ENCODE results near the gene SLX1A.
"Not testable (repeated sequence)": the region's sequence is repeated elsewhere in the genome, so short reads cannot be mapped to it uniquely, and the experiment has no call there.

The SLX1A gene

GRCh38 chr16:30184891-30185682 is 8.6 kb upstream of the SLX1A start:
- peak in 1 of 5 experiments; percentile 7 for DNase-seq

DNA sequence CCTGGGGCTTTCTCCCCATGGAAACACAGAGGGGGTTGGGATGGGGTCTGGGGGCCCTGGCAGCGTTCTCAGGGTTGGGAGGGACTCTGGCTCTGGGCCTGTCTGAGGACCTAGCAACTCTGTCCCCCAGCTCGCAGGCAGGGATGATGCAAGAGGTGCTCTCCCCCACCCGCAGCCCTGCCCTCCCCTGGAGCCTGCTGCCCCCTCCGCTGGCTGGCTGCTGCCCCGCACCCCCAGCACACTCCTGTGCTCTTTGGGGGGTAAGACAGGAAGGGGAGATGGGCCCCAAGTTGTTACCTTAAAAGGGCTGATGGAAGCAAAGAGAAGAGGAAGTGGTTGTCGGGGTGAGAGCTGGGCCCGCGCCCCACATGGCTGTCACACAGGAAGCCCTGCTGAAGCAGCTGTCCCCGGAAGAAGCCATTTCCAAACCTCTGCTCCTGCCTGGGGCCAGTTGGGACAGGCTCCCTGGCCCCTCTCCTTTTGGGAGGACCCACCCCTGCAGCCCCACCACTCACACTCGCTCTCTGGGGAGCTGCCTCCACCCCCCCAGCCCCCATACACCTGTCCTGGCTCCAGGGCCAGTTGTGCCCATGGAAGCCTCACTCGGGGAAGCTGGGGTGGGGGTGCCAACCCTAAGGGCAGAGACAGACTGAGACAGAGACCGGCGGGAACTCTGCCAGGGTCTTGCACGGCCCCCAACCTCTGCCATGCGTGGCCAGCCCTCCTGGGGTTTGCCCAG is 7.8 kb upstream of the SLX1A start:
- peak; percentile 43 to 99 (median 74) for DNase-seq

- no peak for DNase-seq
These were observed 7.3 kb upstream of the SLX1A start for GRCh38 chr16:30186444-30186781.

DNA sequence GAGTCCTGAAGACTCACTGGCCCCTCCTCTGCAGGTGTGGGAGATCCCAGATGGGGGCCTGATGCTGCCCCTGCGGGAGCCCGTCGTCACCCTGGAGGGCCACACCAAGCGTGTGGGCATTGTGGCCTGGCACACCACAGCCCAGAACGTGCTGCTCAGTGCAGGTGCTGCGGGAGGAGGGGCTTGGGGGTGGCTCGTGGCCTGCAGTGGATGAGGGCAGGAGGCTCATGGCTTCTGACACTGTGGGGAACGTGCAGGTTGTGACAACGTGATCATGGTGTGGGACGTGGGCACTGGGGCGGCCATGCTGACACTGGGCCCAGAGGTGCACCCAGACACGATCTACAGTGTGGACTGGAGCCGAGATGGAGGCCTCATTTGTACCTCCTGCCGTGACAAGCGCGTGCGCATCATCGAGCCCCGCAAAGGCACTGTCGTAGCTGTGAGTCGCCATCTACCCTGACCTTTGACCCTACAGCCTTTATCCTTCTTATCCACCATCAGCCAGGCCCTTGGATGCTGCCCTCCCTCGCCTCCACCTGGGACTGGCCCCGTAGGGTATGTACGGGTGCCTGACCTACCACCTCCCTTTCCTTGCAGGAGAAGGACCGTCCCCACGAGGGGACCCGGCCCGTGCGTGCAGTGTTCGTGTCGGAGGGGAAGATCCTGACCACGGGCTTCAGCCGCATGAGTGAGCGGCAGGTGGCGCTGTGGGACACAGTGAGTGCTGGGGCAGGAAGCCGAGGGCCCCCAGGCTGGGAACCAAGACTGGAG is 6.7 kb upstream of the SLX1A start:
- peak; percentile 76 to 89 (median 83) for DNase-seq

DNA sequence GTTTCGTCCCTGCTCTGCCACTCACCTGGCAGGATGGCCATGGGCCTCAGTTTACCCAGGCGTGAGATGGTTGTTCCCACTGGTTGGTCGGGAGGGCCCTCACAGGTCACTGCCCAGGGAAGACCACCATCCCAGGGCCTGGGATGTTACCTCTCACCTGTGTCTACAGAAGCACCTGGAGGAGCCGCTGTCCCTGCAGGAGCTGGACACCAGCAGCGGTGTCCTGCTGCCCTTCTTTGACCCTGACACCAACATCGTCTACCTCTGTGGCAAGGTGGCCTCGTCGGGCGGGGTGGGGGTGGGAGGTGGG is 6.2 kb upstream of the SLX1A start:
- no peak for DNase-seq

- DNase-seq: peak in 1 of 5 experiments; percentile 8
These were observed 5.6 kb upstream of the SLX1A start for GRCh38 chr16:30187971-30188561.

DNA sequence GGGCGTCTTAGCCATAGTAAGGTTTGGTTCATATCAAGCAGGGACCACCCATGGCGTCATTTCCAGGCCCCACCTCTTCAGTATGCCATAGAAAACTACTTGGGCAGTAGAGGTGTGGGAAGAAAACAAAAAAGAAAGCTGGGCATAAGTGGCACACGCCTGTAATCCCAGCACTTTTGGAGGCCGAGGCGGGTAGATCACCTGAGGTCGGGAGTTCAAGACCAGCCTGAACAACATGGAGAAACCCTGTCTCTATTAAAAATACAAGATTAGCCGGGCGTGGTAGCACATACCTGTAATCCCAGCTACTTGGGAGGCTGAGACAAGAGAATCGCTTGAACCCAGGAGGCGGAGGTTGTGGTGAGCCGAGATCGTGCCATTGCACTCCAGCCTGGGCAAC is 2.5 kb upstream of the SLX1A start:
- not testable (repeated sequence) for DNase-seq

DNA sequence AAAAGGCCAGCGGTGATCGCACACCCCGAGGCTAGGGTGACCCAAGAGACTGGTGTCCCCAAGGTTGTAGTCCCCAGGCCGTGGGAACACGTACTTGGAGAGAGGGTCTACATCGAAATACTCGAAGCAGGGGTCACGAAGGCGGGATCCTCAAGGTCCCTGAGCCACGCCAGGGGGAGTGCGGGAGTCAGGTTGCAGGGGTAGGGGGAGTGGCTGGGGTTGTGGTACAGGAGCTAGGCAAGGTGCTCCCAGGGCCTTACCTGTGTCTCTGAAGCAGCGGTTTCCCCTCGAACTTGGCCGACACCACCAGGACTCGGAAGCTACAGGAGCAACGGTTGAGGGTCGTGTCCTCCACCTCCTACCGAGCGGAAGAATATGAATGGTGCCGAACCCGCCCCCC is 577 bp upstream of the SLX1A start:
- DNase-seq: not testable (repeated sequence)

DNA sequence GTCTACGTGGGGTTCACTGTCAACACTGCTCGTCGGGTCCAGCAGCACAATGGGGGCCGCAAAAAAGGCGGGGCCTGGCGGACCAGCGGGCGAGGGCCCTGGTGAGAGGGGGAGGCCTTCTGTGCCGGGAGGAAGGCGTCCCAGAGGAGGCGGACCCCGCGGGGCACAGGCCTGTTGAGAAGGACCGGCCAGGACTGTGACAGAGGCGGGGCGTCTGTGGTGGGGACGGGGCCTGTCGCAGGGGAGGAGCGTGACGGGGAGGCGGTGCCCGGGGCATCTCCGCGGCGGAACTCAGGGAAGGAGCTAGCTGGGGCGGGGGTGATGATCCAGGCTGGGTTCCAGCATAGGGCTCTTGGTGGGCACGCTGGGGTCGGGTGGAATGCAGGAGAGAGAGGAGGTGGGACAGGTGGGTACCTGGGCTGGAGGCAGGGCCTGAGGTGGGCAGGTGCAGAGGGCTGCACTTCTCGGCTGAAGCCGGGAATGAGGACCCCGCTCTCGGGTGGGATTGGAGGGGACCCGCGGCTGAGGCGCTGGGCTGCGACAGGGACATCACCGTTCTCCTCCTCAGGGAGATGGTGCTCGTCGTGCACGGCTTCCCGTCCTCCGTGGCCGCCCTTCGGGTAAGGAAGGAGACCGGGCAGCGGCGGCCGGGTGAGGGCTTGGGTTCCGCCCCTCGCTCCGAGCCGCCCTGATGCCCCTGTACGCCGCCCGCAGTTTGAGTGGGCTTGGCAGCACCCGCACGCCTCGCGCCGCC is 674 bp downstream of the SLX1A start:
- DNase-seq: peak in 1 of 5 experiments; percentile 9

DNA sequence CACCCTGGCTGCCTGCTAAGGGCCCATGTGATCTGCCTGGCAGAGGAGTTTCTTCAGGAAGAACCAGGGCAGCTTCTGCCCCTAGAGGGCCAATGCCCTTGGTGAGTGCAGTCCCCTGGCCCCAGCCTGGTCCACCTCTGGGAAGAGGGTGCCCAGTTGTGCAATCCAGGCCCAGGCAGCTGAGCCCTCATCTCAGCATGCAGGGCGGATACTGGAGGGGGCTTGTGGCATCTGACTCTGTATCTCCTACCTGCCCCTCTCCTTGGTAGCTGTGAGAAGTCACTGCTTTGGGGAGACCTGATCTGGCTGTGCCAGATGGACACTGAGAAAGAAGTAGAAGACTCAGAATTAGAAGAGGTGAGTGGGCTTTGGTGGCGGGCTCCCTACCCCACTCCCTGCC is 3.3 kb downstream of the SLX1A start:
- not testable (repeated sequence) for DNase-seq

- DNase-seq: not testable (repeated sequence)
These were observed 5.4 kb downstream of the SLX1A start, which contains the start of gene SULT1A3 for GRCh38 chr16:30199049-30199448. Gene SULT1A3, plus strand, starts transcription at chr16:30199255. Its CDS starts 1,474 bp downstream, at chr16:30200729.

GRCh38 chr16:30199608-30200343 is 6.1 kb downstream of the SLX1A start:
- DNase-seq: not testable (repeated sequence)

- DNase-seq: not testable (repeated sequence)
These were observed 12.0 kb downstream of the SLX1A start for GRCh38 chr16:30205541-30206236.

DNA sequence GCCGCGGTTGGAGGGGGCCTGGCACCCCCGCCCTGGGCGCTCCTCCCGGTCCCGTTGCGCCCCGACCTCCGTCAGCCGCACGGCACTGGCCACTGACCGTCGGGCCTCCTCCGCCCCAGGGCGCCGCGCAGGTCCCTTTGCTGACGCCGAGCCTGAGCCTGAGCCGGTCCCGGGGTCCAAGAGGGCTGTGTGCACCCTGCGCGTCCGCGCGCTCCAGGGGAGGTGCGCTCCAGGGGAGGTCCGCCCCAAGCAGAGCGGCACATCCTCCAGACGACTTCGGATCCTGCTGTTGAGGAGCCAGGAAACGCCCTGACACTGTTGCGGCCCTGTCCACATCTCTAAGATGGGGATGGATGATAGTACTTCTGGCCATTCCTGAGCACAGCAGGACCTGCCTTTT is 12.6 kb downstream of the SLX1A start:
- not testable (repeated sequence) for DNase-seq

- not testable (repeated sequence) for DNase-seq
These were observed 13.5 kb downstream of the SLX1A start for GRCh38 chr16:30207063-30207704.

DNA sequence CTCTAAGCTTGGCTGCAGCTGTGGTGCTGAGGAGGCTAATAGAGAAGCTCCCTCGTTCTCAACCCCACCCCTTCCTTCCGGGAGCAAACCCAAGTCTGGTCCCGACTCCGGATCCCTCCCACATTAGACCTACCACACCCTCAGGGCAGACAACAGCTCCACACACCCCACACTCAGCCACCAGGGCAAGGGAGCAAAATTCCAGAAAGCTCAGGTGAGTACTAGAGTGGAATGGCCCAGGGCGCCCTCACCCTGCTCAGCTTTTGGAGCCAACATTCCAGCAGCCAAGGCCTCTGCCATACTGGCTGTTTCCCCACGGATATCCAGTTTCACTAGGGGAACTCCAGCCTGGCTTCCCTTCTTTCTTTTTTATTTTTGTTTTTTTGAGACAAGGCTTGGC is 15.4 kb downstream of the SLX1A start:
- peak in 3 of 5 experiments; percentile 5 to 52 (median 7) for DNase-seq

GRCh38 chr16:30211414-30211813 is 17.7 kb downstream of the SLX1A start:
- not testable (repeated sequence) for DNase-seq

GRCh38 chr16:30217082-30217481 is 23.4 kb downstream of the SLX1A start:
- DNase-seq: peak in 1 of 5 experiments; percentile 0

Measured in T-helper 2 cell (primary cell).